GM19351 (cell line): ENCODE data around the gene ZNF273.
"Not testable (repeated sequence)": the region's sequence is repeated elsewhere in the genome, so short reads cannot be mapped to it uniquely, and the experiment has no call there.

Experiments
- ATAC-seq: cut with Tn5 transposase; IDR thresholded peaks from one replicate; pipeline ENCODE4 v1.9.1; 2021; ENCODE audit warnings: mild to moderate bottlenecking, moderate library complexity; ENCODE audit not compliant: unreplicated experiment

The ZNF273 gene

GRCh38 chr7:64888901-64889685 is 14.0 kb upstream of the ZNF273 start:
- no peak for ATAC-seq

GRCh38 chr7:64889686-64890162 is 13.3 kb upstream of the ZNF273 start:
- no peak for ATAC-seq

- ATAC-seq: not testable (repeated sequence)
Measured at GRCh38 chr7:64890273-64890672, 12.8 kb upstream of the ZNF273 start.

- ATAC-seq: no peak
Measured at GRCh38 chr7:64890761-64891362, 12.2 kb upstream of the ZNF273 start.

- ATAC-seq: not testable (repeated sequence)
Measured at GRCh38 chr7:64891363-64892081, 11.6 kb upstream of the ZNF273 start.

GRCh38 chr7:64892116-64892515 is 11.0 kb upstream of the ZNF273 start:
- ATAC-seq: no peak

- no peak for ATAC-seq
Measured at GRCh38 chr7:64892666-64893309, 10.3 kb upstream of the ZNF273 start.

GRCh38 chr7:64893401-64893800 is 9.7 kb upstream of the ZNF273 start:
- ATAC-seq: no peak

GRCh38 chr7:64902461-64902805 is 640 bp upstream of the ZNF273 start:
- not testable (repeated sequence) for ATAC-seq

GRCh38 chr7:64904008-64904407 is 935 bp downstream of the ZNF273 start:
- ATAC-seq: no peak

- ATAC-seq: no peak
Measured at GRCh38 chr7:64905133-64905532, 2.1 kb downstream of the ZNF273 start.

GRCh38 chr7:64905547-64905946 is 2.5 kb downstream of the ZNF273 start:
- ATAC-seq: no peak

GRCh38 chr7:64907641-64908326 is 4.7 kb downstream of the ZNF273 start:
- ATAC-seq: no peak

- no peak for ATAC-seq
Measured at GRCh38 chr7:64908358-64908757, 5.3 kb downstream of the ZNF273 start.

GRCh38 chr7:64914557-64914956 is 11.5 kb downstream of the ZNF273 start:
- ATAC-seq: no peak

- ATAC-seq: not testable (repeated sequence)
Measured at GRCh38 chr7:64915301-64915700, 12.2 kb downstream of the ZNF273 start.

- ATAC-seq: not testable (repeated sequence)
Measured at GRCh38 chr7:64928252-64929187, 25.4 kb downstream of the ZNF273 start.

- ATAC-seq: no peak
Measured at GRCh38 chr7:64934478-64934877, 31.4 kb downstream of the ZNF273 start.

GRCh38 chr7:64938540-64938939 is 35.5 kb downstream of the ZNF273 start:
- no peak for ATAC-seq

GRCh38 chr7:64940021-64940420 is 36.9 kb downstream of the ZNF273 start:
- ATAC-seq: not testable (repeated sequence)
